ENCODE data around the gene CFAP74.

DNA sequence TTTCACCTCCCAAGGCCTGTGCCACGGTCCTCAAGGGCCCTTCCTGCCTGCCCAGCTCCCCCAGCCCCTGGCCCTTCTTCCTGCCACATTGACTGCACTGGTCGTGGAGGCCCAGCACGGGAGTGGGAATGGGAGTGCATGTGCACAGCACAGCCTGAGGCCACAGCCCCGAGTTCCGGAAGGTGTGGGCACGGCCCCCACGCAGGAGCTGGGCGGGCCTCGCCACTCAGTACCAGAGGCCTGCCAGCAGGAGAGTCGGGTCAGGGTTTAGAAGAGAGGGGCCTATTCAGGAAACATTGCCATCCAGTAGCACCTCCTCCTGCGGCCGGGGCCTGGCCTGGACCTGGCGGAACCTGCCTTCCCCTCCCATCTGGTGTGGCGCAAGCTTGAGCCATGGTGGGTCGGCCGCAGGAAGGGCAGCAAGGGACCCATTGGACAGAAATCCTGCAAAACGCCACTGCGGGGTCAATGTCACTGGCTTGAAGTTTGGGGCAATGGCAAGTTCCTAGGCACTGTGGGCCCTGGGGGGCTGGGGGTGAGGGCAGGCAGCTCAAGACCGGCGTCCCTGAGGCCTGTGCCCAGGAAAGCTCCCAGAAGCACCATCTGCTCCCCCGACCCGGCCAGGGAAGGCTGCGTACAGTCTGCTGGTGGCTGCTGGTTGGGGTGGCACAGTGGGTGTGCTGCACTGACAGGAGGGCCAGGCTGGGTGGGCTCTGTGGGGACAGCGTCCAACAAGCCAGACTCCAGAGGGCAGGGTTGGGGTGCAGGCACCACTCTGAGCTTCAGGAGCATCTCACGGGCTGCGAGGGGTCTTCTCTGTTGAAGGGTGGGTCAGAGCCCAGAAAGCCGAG, 82.8 kb downstream of the CFAP74 start:
- TF ChIP-seq, protein P1, sequence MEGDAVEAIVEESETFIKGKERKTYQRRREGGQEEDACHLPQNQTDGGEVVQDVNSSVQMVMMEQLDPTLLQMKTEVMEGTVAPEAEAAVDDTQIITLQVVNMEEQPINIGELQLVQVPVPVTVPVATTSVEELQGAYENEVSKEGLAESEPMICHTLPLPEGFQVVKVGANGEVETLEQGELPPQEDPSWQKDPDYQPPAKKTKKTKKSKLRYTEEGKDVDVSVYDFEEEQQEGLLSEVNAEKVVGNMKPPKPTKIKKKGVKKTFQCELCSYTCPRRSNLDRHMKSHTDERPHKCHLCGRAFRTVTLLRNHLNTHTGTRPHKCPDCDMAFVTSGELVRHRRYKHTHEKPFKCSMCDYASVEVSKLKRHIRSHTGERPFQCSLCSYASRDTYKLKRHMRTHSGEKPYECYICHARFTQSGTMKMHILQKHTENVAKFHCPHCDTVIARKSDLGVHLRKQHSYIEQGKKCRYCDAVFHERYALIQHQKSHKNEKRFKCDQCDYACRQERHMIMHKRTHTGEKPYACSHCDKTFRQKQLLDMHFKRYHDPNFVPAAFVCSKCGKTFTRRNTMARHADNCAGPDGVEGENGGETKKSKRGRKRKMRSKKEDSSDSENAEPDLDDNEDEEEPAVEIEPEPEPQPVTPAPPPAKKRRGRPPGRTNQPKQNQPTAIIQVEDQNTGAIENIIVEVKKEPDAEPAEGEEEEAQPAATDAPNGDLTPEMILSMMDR (IDR thresholded peaks at IDR 0.05): no peak
- no peak for TF ChIP-seq POLR2A (IDR thresholded peaks at IDR 0.05)
